22Rv1 (cell line): Measurements from ENCODE around the gene SGSH.

ENCODE experiments used
- CTCF ChIP-seq: fragments of 450-650 bp; IDR thresholded peaks from 2 replicates; pipeline ENCODE4 v1.5.1; 2017; ENCODE audit warnings: mild to moderate bottlenecking
- ZFX ChIP-seq: fragments of 450-650 bp; IDR thresholded peaks from 2 replicates; pipeline ENCODE4 v1.6.1; 2017; ENCODE audit warnings: antibody characterized with exemption, borderline replicate concordance

- no peak for TF ChIP-seq CTCF
- TF ChIP-seq ZFX = no peak
Measured at GRCh38 chr17:80201446-80201845, 18.7 kb downstream of the SGSH start.
